ENCODE measurements around the gene PRR20G.

The PRR20G gene

GRCh38 chr3:127250032-127250431 lies 37.8 kb downstream of the PRR20G start:
- H3K27ac Mint-ChIP-seq = no peak overlapping the region
- no peaks in the 10 kb centered on the region for H3K36me3 Mint-ChIP-seq (ENCODE audit: low read depth)
- TF ChIP-seq, protein P1, sequence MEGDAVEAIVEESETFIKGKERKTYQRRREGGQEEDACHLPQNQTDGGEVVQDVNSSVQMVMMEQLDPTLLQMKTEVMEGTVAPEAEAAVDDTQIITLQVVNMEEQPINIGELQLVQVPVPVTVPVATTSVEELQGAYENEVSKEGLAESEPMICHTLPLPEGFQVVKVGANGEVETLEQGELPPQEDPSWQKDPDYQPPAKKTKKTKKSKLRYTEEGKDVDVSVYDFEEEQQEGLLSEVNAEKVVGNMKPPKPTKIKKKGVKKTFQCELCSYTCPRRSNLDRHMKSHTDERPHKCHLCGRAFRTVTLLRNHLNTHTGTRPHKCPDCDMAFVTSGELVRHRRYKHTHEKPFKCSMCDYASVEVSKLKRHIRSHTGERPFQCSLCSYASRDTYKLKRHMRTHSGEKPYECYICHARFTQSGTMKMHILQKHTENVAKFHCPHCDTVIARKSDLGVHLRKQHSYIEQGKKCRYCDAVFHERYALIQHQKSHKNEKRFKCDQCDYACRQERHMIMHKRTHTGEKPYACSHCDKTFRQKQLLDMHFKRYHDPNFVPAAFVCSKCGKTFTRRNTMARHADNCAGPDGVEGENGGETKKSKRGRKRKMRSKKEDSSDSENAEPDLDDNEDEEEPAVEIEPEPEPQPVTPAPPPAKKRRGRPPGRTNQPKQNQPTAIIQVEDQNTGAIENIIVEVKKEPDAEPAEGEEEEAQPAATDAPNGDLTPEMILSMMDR (IDR thresholded peaks at IDR 0.05) = no peak
- no peak for DNase-seq
- peaks cover 43% of the 10 kb centered on the region for H3K9me3 Mint-ChIP-seq
- H3K4me3 Mint-ChIP-seq = no peak overlapping the region
- H3K27me3 Mint-ChIP-seq (ENCODE audit: low read depth, poor library complexity) = peaks cover 30% of the 10 kb centered on the region
- H3K4me1 Mint-ChIP-seq = peaks cover 5% of the 10 kb centered on the region

GRCh38 chr3:127247292-127247691 lies 40.6 kb downstream of the PRR20G start:
- Mint-ChIP-seq H3K36me3 (ENCODE audit: low read depth) (no peaks in the 10 kb centered on the region), H3K4me3 (no peak overlapping the region), H3K27ac (no peak overlapping the region)

DNA sequence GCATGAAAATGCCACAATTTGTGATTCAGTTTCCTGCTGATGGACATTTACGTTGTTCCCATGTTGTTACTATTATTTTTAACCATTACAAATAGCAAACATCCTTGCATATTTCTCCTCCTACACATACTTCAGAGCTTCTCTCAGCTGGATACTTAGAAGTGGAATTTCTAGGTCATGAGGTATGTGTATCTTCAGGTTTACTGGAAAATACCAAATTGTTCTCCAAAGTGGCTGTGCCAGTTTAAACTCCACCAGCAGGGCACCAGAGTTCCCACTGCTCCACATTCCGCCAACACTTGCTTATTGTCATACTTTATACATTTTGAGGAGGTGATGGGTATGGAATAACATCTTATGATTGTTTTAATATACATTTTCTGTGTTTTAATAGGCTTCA lies 49.2 kb downstream of the PRR20G start:
- H3K4me3 Mint-ChIP-seq = no peak overlapping the region
- H3K36me3 Mint-ChIP-seq (ENCODE audit: low read depth) = no peaks in the 10 kb centered on the region
- DNase-seq = no peak
- peaks cover 12% of the 10 kb centered on the region for H3K9me3 Mint-ChIP-seq
- H3K27ac Mint-ChIP-seq = no peak overlapping the region
- TF ChIP-seq, protein P1 (IDR thresholded peaks at IDR 0.05) = no peak
- H3K4me1 Mint-ChIP-seq = no peaks in the 10 kb centered on the region
- peaks cover 33% of the 10 kb centered on the region for H3K27me3 Mint-ChIP-seq (ENCODE audit: low read depth, poor library complexity)

More at GRCh38 chr3:127247292-127247691, 40.6 kb downstream of the PRR20G start:
- Mint-ChIP-seq H3K27me3 (ENCODE audit: low read depth, poor library complexity) (peaks cover 17% of the 10 kb centered on the region), H3K9me3 (peaks cover 46% of the 10 kb centered on the region), H3K4me1 (no peaks in the 10 kb centered on the region)
- no peak for DNase-seq
- TF ChIP-seq, protein P1 (IDR thresholded peaks at IDR 0.05) = no peak

GRCh38 chr3:127237835-127238234 lies 50.0 kb downstream of the PRR20G start:
- Mint-ChIP-seq H3K27me3 (ENCODE audit: low read depth, poor library complexity) (peaks cover 33% of the 10 kb centered on the region), H3K36me3 (ENCODE audit: low read depth) (no peaks in the 10 kb centered on the region), H3K27ac (no peak overlapping the region), H3K9me3 (peaks cover 12% of the 10 kb centered on the region), H3K4me1 (no peaks in the 10 kb centered on the region), H3K4me3 (no peak overlapping the region)
- TF ChIP-seq, protein P1 (IDR thresholded peaks at IDR 0.05) = no peak
- DNase-seq = no peak

DNA sequence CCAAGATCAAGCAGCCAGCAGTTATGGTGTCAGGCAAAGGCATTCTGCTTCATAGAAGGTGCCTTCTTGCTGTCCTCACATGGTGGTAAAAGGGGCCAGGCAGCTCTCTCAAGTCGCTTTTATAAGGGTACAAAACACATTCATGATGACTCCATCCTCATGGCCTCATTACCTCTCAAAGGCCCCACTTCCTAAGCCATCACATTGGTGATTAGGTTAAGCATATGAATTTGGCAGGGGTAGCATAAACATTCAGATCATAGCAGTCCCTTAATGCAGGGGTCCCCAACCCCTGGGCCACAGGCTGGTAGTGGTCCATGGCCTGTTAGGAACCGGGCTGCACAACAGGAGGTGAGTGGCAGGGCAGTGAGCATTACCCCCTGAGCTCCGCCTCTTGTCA lies 52.1 kb downstream of the PRR20G start:
- H3K9me3 Mint-ChIP-seq = peaks cover 6% of the 10 kb centered on the region
- H3K36me3 Mint-ChIP-seq (ENCODE audit: low read depth) = no peaks in the 10 kb centered on the region
- no peak overlapping the region for H3K27ac Mint-ChIP-seq
- DNase-seq = no peak
- peaks cover 29% of the 10 kb centered on the region for H3K27me3 Mint-ChIP-seq (ENCODE audit: low read depth, poor library complexity)
- no peak overlapping the region for H3K4me3 Mint-ChIP-seq
- TF ChIP-seq, protein P1 (IDR thresholded peaks at IDR 0.05) = no peak
- H3K4me1 Mint-ChIP-seq = no peaks in the 10 kb centered on the region

- no peaks in the 10 kb centered on the region for H3K4me1 Mint-ChIP-seq
- H3K9me3 Mint-ChIP-seq = peaks cover 9% of the 10 kb centered on the region
- no peak overlapping the region for H3K4me3 Mint-ChIP-seq
- no peak for DNase-seq
- TF ChIP-seq, protein P1 (IDR thresholded peaks at IDR 0.05) = no peak
- peaks cover 31% of the 10 kb centered on the region for H3K27me3 Mint-ChIP-seq (ENCODE audit: low read depth, poor library complexity)
- H3K27ac Mint-ChIP-seq = no peak overlapping the region
- no peaks in the 10 kb centered on the region for H3K36me3 Mint-ChIP-seq (ENCODE audit: low read depth)
Observed at GRCh38 chr3:127234778-127235177, 53.1 kb downstream of the PRR20G start.

All from nephron progenitor cell (in vitro differentiated cells).